Prostate gland (tissue), 2 donors: ENCODE results near the gene PTPRS. TPM values are rescaled to one million over a fixed set of nuclear protein-coding genes. Genes with fewer than 3 reads are reported as not detected.
A peak's percentile ranks its signal among the peaks of the same experiment; 100 is the strongest.

Experiments
- DNase-seq: peaks from one replicate; pipeline ENCODE4 v3.0.0-alpha.2; 2019; ENCODE audit warnings: low spot score
- H3K27ac ChIP-seq, 2 donors: fragments of 200-600 bp; sonication (generic); 2 replicates each; pipeline ENCODE4 v1.5.1; 2017 to 2019
- H3K27me3 ChIP-seq: fragments of 200-600 bp; sonication (generic); replicated peaks from 2 replicates; pipeline ENCODE4 v1.5.1; 2019; ENCODE audit not compliant: insufficient read depth
- H3K36me3 ChIP-seq, 2 donors: fragments of 200-600 bp; sonication (generic); 1 replicate in 1 of 2; 2 replicates in 1 of 2; pipeline versions ENCODE4 v1.5.1 to v1.8.1; 2017 to 2019
- H3K4me1 ChIP-seq: fragments of 200-600 bp; sonication (generic); replicated peaks from 2 replicates; pipeline ENCODE4 v1.5.1; 2019
- H3K4me3 ChIP-seq, 2 donors: fragments of 200-600 bp; sonication (generic); 2 replicates each; pipeline ENCODE4 v1.5.1; 2017 to 2019
- H3K9me3 ChIP-seq: fragments of 200-600 bp; sonication (generic); 2 replicates; pipeline ENCODE4 v1.5.1; 2017
- POLR2A ChIP-seq: fragments of 450-650 bp; IDR thresholded peaks from one replicate; pipeline ENCODE4 v1.6.1; 2016; ENCODE audit warnings: antibody characterized with exemption, mild to moderate bottlenecking
- POLR2AphosphoS5 ChIP-seq: sonication (generic); formaldehyde crosslinking; IDR thresholded peaks from one replicate; pipeline ENCODE4 v1.6.1; 2017; ENCODE audit warnings: antibody characterized with exemption
- whole genome bisulfite sequencing: methylation state at CpG from one replicate; pipeline ENCODE4 v1.1.5; 2018; 5-methylcytosine and 5-hydroxymethylcytosine counted together
- intact Hi-C: fragments of 100-400 bp; cut with DNase I; formaldehyde crosslinking; loops from one replicate; pipeline ENCODE4 v1.14.2; 2022
- total RNA-seq, 2 donors: library from RNA; depleted of rRNA; stranded (reverse); fragments of >200 nt; gene quantifications; one replicate each; pipeline ENCODE4 v1.1.0, GENCODE V29; 2016
- TF ChIP-seq, protein P1 (sequence below), 4 experiments: fragments of 200-600 bp in 2 of 4; fragments of 450-650 bp in 2 of 4; sonication (generic) in 2 of 4; IDR thresholded peaks; 1 replicate in 3 of 4; 2 replicates in 1 of 4; pipeline ENCODE4 v1.5.1; 2016 to 2019; ENCODE audit warnings: antibody characterized with exemption in 4 of 4, mild to moderate bottlenecking in 2 of 4, moderate library complexity in 2 of 4

The PTPRS gene
- total RNA-seq, 2 donors from 2014 or later: 221 to 379 TPM

- Histone ChIP-seq H3K36me3 (no peaks in the 10 kb centered on the region), H3K9me3 (no peaks in the 10 kb centered on the region), H3K27ac (no peak overlapping the region), H3K4me1 (no peaks in the 10 kb centered on the region), H3K27me3 (no peaks in the 10 kb centered on the region), H3K4me3 (no peak overlapping the region)
- TF ChIP-seq POLR2A (no peak), POLR2AphosphoS5 (no peak)
- TF ChIP-seq, protein P1, sequence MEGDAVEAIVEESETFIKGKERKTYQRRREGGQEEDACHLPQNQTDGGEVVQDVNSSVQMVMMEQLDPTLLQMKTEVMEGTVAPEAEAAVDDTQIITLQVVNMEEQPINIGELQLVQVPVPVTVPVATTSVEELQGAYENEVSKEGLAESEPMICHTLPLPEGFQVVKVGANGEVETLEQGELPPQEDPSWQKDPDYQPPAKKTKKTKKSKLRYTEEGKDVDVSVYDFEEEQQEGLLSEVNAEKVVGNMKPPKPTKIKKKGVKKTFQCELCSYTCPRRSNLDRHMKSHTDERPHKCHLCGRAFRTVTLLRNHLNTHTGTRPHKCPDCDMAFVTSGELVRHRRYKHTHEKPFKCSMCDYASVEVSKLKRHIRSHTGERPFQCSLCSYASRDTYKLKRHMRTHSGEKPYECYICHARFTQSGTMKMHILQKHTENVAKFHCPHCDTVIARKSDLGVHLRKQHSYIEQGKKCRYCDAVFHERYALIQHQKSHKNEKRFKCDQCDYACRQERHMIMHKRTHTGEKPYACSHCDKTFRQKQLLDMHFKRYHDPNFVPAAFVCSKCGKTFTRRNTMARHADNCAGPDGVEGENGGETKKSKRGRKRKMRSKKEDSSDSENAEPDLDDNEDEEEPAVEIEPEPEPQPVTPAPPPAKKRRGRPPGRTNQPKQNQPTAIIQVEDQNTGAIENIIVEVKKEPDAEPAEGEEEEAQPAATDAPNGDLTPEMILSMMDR (IDR thresholded peaks at IDR 0.05): no peak
- intact Hi-C loops: no loop called here
- no peak for DNase-seq
- 97% methylated on average over 2 of the region's 2 CpGs for WGBS
Observed at GRCh38 chr19:5299137-5299536, 41.5 kb downstream of the PTPRS start.

DNA sequence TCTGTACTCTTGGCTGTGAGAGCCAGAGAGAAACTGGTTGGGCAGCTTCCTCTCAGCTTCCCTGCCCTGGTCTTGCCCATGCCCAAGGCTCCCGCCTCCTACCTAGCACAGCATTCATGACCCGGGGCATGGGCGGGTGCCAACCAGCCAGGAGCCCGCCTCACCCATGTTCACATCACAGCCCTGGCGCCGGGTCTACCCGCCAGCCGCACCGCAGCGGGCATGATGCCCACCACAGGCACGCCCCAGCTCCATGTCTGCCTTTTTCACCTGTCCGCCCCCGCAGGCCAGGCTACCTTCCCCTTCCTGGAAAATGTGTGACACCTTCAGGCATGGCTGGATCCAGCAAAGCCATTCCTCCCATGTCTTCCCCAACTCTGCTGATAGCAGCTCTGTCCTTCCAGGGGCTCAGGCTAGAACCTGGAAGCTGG is 42.1 kb downstream of the PTPRS start:
- DNase-seq: peak; percentile 92
- intact Hi-C loops: no loop called here
- no peaks in the 10 kb centered on the region for H3K9me3 ChIP-seq
- no peak overlapping the region for H3K4me3 ChIP-seq
- no peaks in the 10 kb centered on the region for H3K36me3 ChIP-seq
- 45% methylated on average over 13 of the region's 13 CpGs for WGBS
- no peaks in the 10 kb centered on the region for H3K27me3 ChIP-seq
- H3K4me1 ChIP-seq: no peaks in the 10 kb centered on the region
- H3K27ac ChIP-seq: peak overlapping the region; percentile 53 to 62
- TF ChIP-seq POLR2A: peak; percentile 27
- TF ChIP-seq POLR2AphosphoS5: peak; percentile 88
- TF ChIP-seq, protein P1 (IDR thresholded peaks at IDR 0.05): no peak

GRCh38 chr19:5297272-5297669 is 43.3 kb downstream of the PTPRS start:
- 93% methylated on average over 6 of the region's 6 CpGs for WGBS
- Histone ChIP-seq H3K4me1 (no peaks in the 10 kb centered on the region), H3K36me3 (no peaks in the 10 kb centered on the region), H3K9me3 (no peaks in the 10 kb centered on the region), H3K4me3 (no peak overlapping the region), H3K27ac (no peak overlapping the region), H3K27me3 (no peaks in the 10 kb centered on the region)
- intact Hi-C loops: no loop called here
- no peak for DNase-seq
- TF ChIP-seq POLR2A: no peak
- TF ChIP-seq POLR2AphosphoS5: no peak
- TF ChIP-seq, protein P1 (IDR thresholded peaks at IDR 0.05): no peak

DNA sequence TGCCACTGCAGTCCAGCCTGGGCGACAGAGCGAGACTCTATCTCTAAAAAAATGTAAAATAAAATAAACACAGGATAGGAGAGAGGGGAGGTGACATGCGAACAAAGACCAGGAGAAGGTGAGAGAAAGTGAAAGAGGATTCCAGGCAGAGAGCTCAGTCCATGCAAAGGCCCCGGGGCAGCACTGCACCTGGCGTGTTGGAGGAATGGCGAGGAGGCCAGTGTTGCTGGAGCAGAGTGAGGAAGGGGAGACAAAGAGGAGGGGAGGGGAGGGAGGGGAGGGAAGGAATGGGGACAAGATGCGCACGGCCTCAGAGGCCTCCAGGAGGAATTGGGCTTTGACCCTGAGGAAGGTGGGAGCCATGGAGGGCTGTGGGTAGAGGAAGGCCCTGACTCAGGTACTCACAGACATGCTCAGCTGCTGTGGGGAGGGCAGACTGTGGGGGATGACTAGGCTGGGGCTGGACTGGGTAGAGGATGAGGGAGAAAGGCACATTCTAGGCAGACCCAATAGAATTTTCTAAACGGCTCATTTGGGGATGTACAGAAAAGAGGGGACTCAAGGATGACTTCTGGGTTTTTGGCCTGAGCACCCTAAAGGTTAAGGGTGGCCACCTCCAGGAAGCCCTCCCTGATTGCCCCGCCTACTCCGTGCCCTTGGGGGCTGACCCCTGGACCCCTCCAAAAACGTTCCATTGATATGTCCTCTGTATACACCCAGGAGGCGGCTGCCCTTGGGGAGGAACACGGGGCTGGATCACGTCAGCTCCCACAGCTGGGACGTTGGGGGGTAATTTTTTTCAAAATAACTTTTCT is 43.9 kb downstream of the PTPRS start:
- Histone ChIP-seq H3K27ac (no peak overlapping the region), H3K4me1 (peaks cover 6% of the 10 kb centered on the region), H3K4me3 (no peak overlapping the region), H3K36me3 (no peaks in the 10 kb centered on the region), H3K9me3 (no peaks in the 10 kb centered on the region), H3K27me3 (no peaks in the 10 kb centered on the region)
- 86% methylated on average over 16 of the region's 16 CpGs for WGBS
- TF ChIP-seq POLR2AphosphoS5 (no peak), POLR2A (no peak)
- TF ChIP-seq, protein P1 (IDR thresholded peaks at IDR 0.05): no peak
- DNase-seq: no peak
- intact Hi-C loops: no loop called here

DNA sequence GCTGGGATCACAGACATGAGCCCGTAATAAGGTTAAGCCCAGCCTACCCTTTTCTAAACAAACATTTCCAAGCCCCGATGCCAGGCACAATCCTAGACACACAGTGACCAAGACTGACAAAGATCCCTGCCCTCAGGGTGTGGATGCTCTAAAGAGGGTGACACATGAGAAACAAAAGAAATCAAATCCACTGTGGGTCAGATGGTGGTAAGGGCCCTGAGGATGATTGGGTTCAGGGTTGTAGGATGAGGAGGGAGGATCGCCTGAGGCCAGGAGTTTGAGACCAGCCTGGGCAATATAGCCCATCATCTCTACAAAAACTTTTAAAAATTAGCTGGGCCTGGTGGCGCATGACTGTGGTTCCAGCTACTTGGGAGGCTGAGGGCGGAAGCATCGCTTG is 44.6 kb downstream of the PTPRS start:
- H3K4me3 ChIP-seq: no peak overlapping the region
- H3K4me1 ChIP-seq: peaks cover 11% of the 10 kb centered on the region
- intact Hi-C loops: no loop called here
- 87% methylated on average over 6 of the region's 6 CpGs for WGBS
- H3K27me3 ChIP-seq: no peaks in the 10 kb centered on the region
- no peaks in the 10 kb centered on the region for H3K9me3 ChIP-seq
- H3K36me3 ChIP-seq: no peaks in the 10 kb centered on the region
- no peak overlapping the region for H3K27ac ChIP-seq
- DNase-seq: no peak
- TF ChIP-seq POLR2AphosphoS5 (no peak), POLR2A (no peak)
- TF ChIP-seq, protein P1 (IDR thresholded peaks at IDR 0.05): no peak
